Measurements from ENCODE around the gene BCAS3.
"Not testable (repeated sequence)": the region's sequence is repeated elsewhere in the genome, so short reads cannot be mapped to it uniquely, and the experiment has no call there.

Gene BCAS3

GRCh38 chr17:60886731-60887613 lies 209.3 kb downstream of the BCAS3 start:
- DNase-seq (ENCODE audit: low read depth): not testable (repeated sequence)

- DNase-seq (ENCODE audit: low read depth): no peak
These were observed 210.0 kb downstream of the BCAS3 start for GRCh38 chr17:60887614-60888028.

- no peak for DNase-seq (ENCODE audit: low read depth)
These were observed 211.4 kb downstream of the BCAS3 start for GRCh38 chr17:60888812-60889709.

- DNase-seq (ENCODE audit: low read depth): no peak
These were observed 213.5 kb downstream of the BCAS3 start for GRCh38 chr17:60891149-60891548.

- no peak for DNase-seq (ENCODE audit: low read depth)
These were observed 215.8 kb downstream of the BCAS3 start for GRCh38 chr17:60893475-60893874.

- no peak for DNase-seq (ENCODE audit: low read depth)
These were observed 219.3 kb downstream of the BCAS3 start for GRCh38 chr17:60896996-60897395.

GRCh38 chr17:60899115-60899514 lies 221.5 kb downstream of the BCAS3 start:
- no peak for DNase-seq (ENCODE audit: low read depth)

- DNase-seq (ENCODE audit: low read depth): no peak
These were observed 223.0 kb downstream of the BCAS3 start for GRCh38 chr17:60900688-60901087.

- no peak for DNase-seq (ENCODE audit: low read depth)
These were observed 223.6 kb downstream of the BCAS3 start for GRCh38 chr17:60901242-60901641.

- no peak for DNase-seq (ENCODE audit: low read depth)
These were observed 224.2 kb downstream of the BCAS3 start for GRCh38 chr17:60901806-60902205.

GRCh38 chr17:60902399-60902798 lies 224.7 kb downstream of the BCAS3 start:
- DNase-seq (ENCODE audit: low read depth): no peak

GRCh38 chr17:60904582-60904981 lies 226.9 kb downstream of the BCAS3 start:
- DNase-seq (ENCODE audit: low read depth): no peak

GRCh38 chr17:60905709-60906108 lies 228.1 kb downstream of the BCAS3 start:
- DNase-seq (ENCODE audit: low read depth): no peak

- no peak for DNase-seq (ENCODE audit: low read depth)
These were observed 230.7 kb downstream of the BCAS3 start for GRCh38 chr17:60908324-60908723.

- no peak for DNase-seq (ENCODE audit: low read depth)
These were observed 231.8 kb downstream of the BCAS3 start for GRCh38 chr17:60909405-60909804.

GRCh38 chr17:60910415-60910814 lies 232.8 kb downstream of the BCAS3 start:
- no peak for DNase-seq (ENCODE audit: low read depth)

GRCh38 chr17:60914078-60914477 lies 236.4 kb downstream of the BCAS3 start:
- no peak for DNase-seq (ENCODE audit: low read depth)

GRCh38 chr17:60916043-60916442 lies 238.4 kb downstream of the BCAS3 start:
- no peak for DNase-seq (ENCODE audit: low read depth)

- no peak for DNase-seq (ENCODE audit: low read depth)
These were observed 242.5 kb downstream of the BCAS3 start for GRCh38 chr17:60920107-60920506.

GRCh38 chr17:60923000-60923399 lies 245.3 kb downstream of the BCAS3 start:
- DNase-seq (ENCODE audit: low read depth): no peak

GRCh38 chr17:60926466-60927183 lies 249.0 kb downstream of the BCAS3 start:
- no peak for DNase-seq (ENCODE audit: low read depth)

GRCh38 chr17:60933739-60934138 lies 256.1 kb downstream of the BCAS3 start:
- DNase-seq (ENCODE audit: low read depth): no peak
